Measurements from ENCODE around the gene PRR5.

DNA sequence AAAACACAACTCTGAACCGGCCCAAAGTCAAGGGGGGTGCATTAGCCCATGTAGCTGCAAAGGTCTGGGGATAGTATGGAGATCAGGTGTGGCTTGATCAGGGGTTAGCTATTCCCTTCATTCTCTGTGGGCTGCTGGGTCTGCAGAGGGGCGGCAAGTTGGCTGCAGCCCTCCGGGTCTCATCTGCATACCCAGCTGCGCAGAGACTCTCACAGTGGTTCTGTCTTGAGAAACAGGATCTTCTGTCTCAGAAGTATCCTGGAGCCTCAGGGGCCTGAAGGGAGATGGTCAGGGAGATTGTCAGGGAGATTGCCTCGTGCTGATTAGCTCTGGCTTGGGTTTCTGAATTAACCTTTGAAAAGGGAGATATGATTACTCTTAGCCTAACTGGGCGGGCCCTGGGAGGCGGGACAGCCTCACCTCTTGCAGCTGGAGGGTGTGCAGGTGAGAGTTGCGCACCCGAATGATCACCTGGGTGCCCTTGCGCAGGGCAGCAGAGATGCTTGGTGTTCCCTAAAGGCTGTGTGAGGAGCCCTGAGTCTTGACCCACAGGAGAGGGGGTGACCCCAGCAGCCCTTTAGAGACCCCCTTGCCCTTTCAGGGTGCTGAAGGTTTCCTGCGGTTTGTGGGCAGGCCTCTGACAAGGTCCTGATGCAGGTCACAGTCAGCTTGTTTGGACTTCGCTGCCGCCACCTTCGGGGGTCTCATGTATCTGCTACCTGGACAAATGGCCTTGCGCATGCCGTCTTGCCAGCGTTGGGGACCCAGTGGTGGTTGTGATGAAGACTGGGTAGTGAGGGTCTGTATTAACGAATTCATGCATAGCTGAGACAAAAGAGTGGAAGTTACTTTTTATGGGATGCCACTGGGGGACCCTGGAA is 57.7 kb downstream of the PRR5 start:
- TF ChIP-seq, protein P1, sequence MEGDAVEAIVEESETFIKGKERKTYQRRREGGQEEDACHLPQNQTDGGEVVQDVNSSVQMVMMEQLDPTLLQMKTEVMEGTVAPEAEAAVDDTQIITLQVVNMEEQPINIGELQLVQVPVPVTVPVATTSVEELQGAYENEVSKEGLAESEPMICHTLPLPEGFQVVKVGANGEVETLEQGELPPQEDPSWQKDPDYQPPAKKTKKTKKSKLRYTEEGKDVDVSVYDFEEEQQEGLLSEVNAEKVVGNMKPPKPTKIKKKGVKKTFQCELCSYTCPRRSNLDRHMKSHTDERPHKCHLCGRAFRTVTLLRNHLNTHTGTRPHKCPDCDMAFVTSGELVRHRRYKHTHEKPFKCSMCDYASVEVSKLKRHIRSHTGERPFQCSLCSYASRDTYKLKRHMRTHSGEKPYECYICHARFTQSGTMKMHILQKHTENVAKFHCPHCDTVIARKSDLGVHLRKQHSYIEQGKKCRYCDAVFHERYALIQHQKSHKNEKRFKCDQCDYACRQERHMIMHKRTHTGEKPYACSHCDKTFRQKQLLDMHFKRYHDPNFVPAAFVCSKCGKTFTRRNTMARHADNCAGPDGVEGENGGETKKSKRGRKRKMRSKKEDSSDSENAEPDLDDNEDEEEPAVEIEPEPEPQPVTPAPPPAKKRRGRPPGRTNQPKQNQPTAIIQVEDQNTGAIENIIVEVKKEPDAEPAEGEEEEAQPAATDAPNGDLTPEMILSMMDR (IDR thresholded peaks at IDR 0.05) = no peak
- no peak for TF ChIP-seq POLR2AphosphoS5 (IDR thresholded peaks at IDR 0.05)
- TF ChIP-seq EP300 (IDR thresholded peaks at IDR 0.05) = no peak
- no peak for TF ChIP-seq POLR2A (IDR thresholded peaks at IDR 0.05)
